Adrenal gland (tissue), 5 donors: ENCODE measurements around the gene USP22.

ENCODE experiments used
- CTCF ChIP-seq, 6 experiments: fragments of 450-650 bp in 4 of 6; fragments of 200-600 bp in 2 of 6; sonication (generic) in 1 of 6; IDR thresholded peaks; 1 replicate in 5 of 6; 2 replicates in 1 of 6; pipeline versions ENCODE4 v1.5.1 to v1.8.0; 2016 to 2021; ENCODE audit warnings: antibody characterized with exemption in 6 of 6, mild to moderate bottlenecking in 2 of 6, moderate library complexity in 1 of 6
- POLR2A ChIP-seq, 2 donors: fragments of 450-650 bp; IDR thresholded peaks; one replicate each; pipeline ENCODE4 v1.6.1; 2017; ENCODE audit warnings: antibody characterized with exemption in 2 of 2, mild to moderate bottlenecking in 2 of 2, moderate library complexity in 1 of 2
- donor health status: DM: no; HTN: no; CAD: no.

- TF ChIP-seq CTCF (IDR thresholded peaks at IDR 0.05) = no peak
- no peak for TF ChIP-seq POLR2A (IDR thresholded peaks at IDR 0.05)
These were observed 15.5 kb upstream of the USP22 start for GRCh38 chr17:21058098-21058893.
